K562 (cell line): ENCODE measurements around the gene GANAB. TPM values are rescaled to one million over a fixed set of nuclear protein-coding genes. Genes with fewer than 3 reads are reported as not detected.

Source experiments
- CEBPB ChIP-seq: fragments of 450-650 bp; IDR thresholded peaks from 2 replicates; pipeline ENCODE4 v1.6.1; 2016; ENCODE audit warnings: missing genetic modification characterization, missing compliant biosample characterization
- DMBX1 ChIP-seq: fragments of 250-450 bp; sonication (Bioruptor Pico); IDR thresholded peaks from 2 replicates; pipeline ENCODE4 v1.8.0; 2022; ENCODE audit warnings: inconsistent platforms, mild to moderate bottlenecking, moderate library complexity, borderline replicate concordance
- FOXM1 ChIP-seq, 2 experiments: fragments of 450-650 bp in 1 of 2; sonication (generic) in 1 of 2; formaldehyde crosslinking in 1 of 2; IDR thresholded peaks; 2 replicates each; pipeline versions ENCODE4 v1.6.1 to v1.9.0; 2017 to 2022; ENCODE audit warnings: low read depth in 2 of 2, mild to moderate bottlenecking in 2 of 2, missing genetic modification reagents in 1 of 2, moderate library complexity in 1 of 2
- GATAD2A ChIP-seq: fragments of 450-650 bp; IDR thresholded peaks from 2 replicates; pipeline ENCODE4 v1.6.1; 2017
- HDAC3 ChIP-seq: fragments of 450-650 bp; IDR thresholded peaks from 2 replicates; pipeline ENCODE4 v1.6.1; 2018; ENCODE audit warnings: borderline replicate concordance, mild to moderate bottlenecking, moderate library complexity; ENCODE audit not compliant: partially characterized antibody
- MAZ ChIP-seq, 2 experiments: fragments of 450-650 bp in 1 of 2; sonication (generic) in 1 of 2; formaldehyde crosslinking; IDR thresholded peaks in 1 of 2; conservative IDR thresholded peaks in 1 of 2; 2 replicates each; pipeline versions ENCODE4 v1.4.0 to v1.5.0; 2020; ENCODE audit warnings: mild to moderate bottlenecking in 1 of 2, missing genetic modification reagents in 1 of 2
- MTA3 ChIP-seq: fragments of 450-650 bp; formaldehyde crosslinking; IDR thresholded peaks from 2 replicates; pipeline ENCODE4 v1.6.1; 2017; ENCODE audit warnings: mild to moderate bottlenecking, borderline replicate concordance
- NR2C1 ChIP-seq, 2 experiments: fragments of 450-650 bp; IDR thresholded peaks; 2 replicates each; pipeline ENCODE4 v1.6.1; 2017; ENCODE audit warnings: mild to moderate bottlenecking in 2 of 2, antibody characterized with exemption in 1 of 2, inconsistent platforms in 1 of 2, missing compliant biosample characterization in 1 of 2, missing genetic modification characterization in 1 of 2
- RBM25 ChIP-seq: fragments of 200-400 bp; formaldehyde crosslinking; IDR thresholded peaks from 2 replicates; pipeline ENCODE4 v1.6.1; 2018; ENCODE audit warnings: low read length, low read depth, moderate library complexity; ENCODE audit not compliant: severe bottlenecking
- SMARCA4 ChIP-seq: fragments of 450-650 bp; IDR thresholded peaks from 2 replicates; pipeline ENCODE4 v1.6.1; 2016
- SRF ChIP-seq, 2 experiments: fragments of 250-450, 450-650 bp in 1 of 2; sonication (Bioruptor Pico) in 1 of 2; sonication (generic) in 1 of 2; formaldehyde crosslinking; IDR thresholded peaks; 2 replicates each; pipeline versions ENCODE4 v1.5.0 to v1.5.1; 2020 to 2022; ENCODE audit warnings: mild to moderate bottlenecking in 1 of 2, missing genetic modification reagents in 1 of 2
- TBP ChIP-seq: optimal IDR thresholded peaks from 2 replicates; pipeline ENCODE3; 2011; ENCODE audit warnings: low read depth, low read length, improper control_type of control experiment
- TCF3 ChIP-seq: sonication (generic); formaldehyde crosslinking; IDR thresholded peaks from 2 replicates; pipeline ENCODE4 v1.4.0; 2020; ENCODE audit warnings: mild to moderate bottlenecking, missing genetic modification reagents
- ZNF224 ChIP-seq: sonication (generic); formaldehyde crosslinking; IDR thresholded peaks from 2 replicates; pipeline ENCODE4 v1.8.0; 2022; ENCODE audit warnings: mild to moderate bottlenecking, missing genetic modification reagents
- polyA plus RNA-seq, 8 experiments: library from polyadenylated mRNA; depleted of rRNA in 4 of 8; stranded (reverse) in 5 of 8; unstranded in 3 of 8; fragments of >200 nt; fragmentation: Nextera tagmentation in 2 of 8; fragmentation: Illumina TruSeq in 1 of 8; extraction: Ambion mirVana in 2 of 8; extraction: Trizol in 1 of 8; gene quantifications; 2 replicates each; pipeline versions ENCODE4 v1.2.1 to v1.2.3, GENCODE V29; 2011 to 2014; ENCODE audit warnings: inconsistent platforms in 1 of 8, missing spikeins in 1 of 8
- total RNA-seq, 7 experiments: library from RNA; depleted of rRNA in 6 of 7; stranded (reverse); fragments of >200 nt in 6 of 7; fragmentation: Illumina TruSeq in 2 of 7; extraction: Trizol in 2 of 7; gene quantifications; 2 replicates each; pipeline versions ENCODE4 v1.2.1 to v1.2.3, GENCODE V29; 2011 to 2021; ENCODE audit warnings: low replicate concordance in 1 of 7
- TF ChIP-seq, protein P1 (sequence below): sonication (generic); formaldehyde crosslinking; IDR thresholded peaks from 2 replicates; pipeline ENCODE4 v1.8.0; 2022; ENCODE audit warnings: mild to moderate bottlenecking, missing genetic modification reagents
- TF ChIP-seq, protein P2 (sequence below): fragments of 450-650 bp; IDR thresholded peaks from 2 replicates; pipeline ENCODE4 v1.6.1; 2016; ENCODE audit warnings: antibody characterized with exemption
- TF ChIP-seq, protein P3 (sequence below): fragments of 450-650 bp; IDR thresholded peaks from 2 replicates; pipeline ENCODE4 v1.7.1; 2018; ENCODE audit warnings: mild to moderate bottlenecking, low read depth; ENCODE audit not compliant: partially characterized antibody

Gene GANAB
- total and polyA plus RNA-seq, 9 of the 15 experiments (the other 6 are each of a cell fraction or from before 2014, with no cell fraction given), result 6.5 to 284 (median 161) TPM

DNA sequence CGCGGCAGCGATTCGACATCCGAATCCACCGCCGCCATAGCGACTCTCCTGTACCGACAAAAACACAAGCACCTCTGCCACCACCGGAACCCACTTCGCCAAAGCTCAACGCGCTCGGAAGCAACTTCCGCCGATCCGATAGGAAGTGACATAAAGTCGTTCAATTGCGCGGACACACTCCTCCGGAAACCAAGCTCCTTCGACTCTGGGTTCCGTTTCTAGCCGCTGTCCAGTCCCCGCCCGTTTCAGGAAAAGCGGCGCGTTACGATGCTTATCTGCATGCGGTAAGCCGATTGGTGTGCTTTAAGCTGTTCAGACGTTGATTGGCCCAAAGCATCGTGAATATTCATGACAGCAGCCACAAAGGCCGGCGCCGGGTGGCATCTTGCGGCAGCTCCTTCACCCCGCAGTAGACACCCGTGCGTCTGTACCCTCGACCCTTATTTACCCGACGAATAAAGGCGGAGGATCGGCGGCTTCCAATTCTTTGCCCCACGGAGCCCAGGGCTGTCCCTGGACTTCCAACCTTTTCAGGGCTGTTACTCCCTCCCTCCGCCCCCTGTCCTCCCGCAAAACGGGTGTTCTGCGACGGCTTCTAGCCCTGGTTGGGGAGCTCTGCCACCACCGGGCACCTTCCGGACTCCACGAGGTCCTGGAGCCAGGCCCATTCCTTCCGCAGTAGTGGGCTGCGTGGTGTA lies 54.8 kb downstream of the GANAB start, which contains the start of gene TUT1 (continued):
- TF ChIP-seq, protein P1, sequence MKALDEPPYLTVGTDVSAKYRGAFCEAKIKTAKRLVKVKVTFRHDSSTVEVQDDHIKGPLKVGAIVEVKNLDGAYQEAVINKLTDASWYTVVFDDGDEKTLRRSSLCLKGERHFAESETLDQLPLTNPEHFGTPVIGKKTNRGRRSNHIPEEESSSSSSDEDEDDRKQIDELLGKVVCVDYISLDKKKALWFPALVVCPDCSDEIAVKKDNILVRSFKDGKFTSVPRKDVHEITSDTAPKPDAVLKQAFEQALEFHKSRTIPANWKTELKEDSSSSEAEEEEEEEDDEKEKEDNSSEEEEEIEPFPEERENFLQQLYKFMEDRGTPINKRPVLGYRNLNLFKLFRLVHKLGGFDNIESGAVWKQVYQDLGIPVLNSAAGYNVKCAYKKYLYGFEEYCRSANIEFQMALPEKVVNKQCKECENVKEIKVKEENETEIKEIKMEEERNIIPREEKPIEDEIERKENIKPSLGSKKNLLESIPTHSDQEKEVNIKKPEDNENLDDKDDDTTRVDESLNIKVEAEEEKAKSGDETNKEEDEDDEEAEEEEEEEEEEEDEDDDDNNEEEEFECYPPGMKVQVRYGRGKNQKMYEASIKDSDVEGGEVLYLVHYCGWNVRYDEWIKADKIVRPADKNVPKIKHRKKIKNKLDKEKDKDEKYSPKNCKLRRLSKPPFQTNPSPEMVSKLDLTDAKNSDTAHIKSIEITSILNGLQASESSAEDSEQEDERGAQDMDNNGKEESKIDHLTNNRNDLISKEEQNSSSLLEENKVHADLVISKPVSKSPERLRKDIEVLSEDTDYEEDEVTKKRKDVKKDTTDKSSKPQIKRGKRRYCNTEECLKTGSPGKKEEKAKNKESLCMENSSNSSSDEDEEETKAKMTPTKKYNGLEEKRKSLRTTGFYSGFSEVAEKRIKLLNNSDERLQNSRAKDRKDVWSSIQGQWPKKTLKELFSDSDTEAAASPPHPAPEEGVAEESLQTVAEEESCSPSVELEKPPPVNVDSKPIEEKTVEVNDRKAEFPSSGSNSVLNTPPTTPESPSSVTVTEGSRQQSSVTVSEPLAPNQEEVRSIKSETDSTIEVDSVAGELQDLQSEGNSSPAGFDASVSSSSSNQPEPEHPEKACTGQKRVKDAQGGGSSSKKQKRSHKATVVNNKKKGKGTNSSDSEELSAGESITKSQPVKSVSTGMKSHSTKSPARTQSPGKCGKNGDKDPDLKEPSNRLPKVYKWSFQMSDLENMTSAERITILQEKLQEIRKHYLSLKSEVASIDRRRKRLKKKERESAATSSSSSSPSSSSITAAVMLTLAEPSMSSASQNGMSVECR (CRISPR knock-in tag), result peak; percentile 92; the same call in 1 of the 2 replicates
- TF ChIP-seq ZNF224 (CRISPR knock-in tag) (no peak), RBM25 (peak; percentile 26), TBP (peak; percentile 95), SMARCA4 (0 out of 2 replicates have a peak, but pooled peaks have one; percentile 20), FOXM1 (IDR thresholded peaks at IDR 0.05; ENCODE audit: low read depth) (peak; percentile 77), FOXM1 (CRISPR knock-in tag; IDR thresholded peaks at IDR 0.05; ENCODE audit: low read depth) (no peak), TCF3 (CRISPR knock-in tag) (no peak), MAZ (CRISPR knock-in tag; conservative IDR thresholded peaks at IDR 0.05 in 1 of 2, IDR thresholded peaks at IDR 0.05 in 1 of 2) (peak; percentile 70 to 91), DMBX1 (no peak), GATAD2A (peak; percentile 55; the same call in 1 of the 2 replicates), SRF (CRISPR knock-in tag; IDR thresholded peaks at IDR 0.05) (peak in 1 of 2 experiments; percentile 80; a peak in 2 of 4 replicates), CEBPB (tag) (no peak), HDAC3 (peak; percentile 78), MTA3 (peak; percentile 96; the same call in 1 of the 2 replicates), NR2C1 (IDR thresholded peaks at IDR 0.05) (peak; percentile 82), NR2C1 (tag; IDR thresholded peaks at IDR 0.05) (peak; percentile 83)
- TF ChIP-seq, protein P2, sequence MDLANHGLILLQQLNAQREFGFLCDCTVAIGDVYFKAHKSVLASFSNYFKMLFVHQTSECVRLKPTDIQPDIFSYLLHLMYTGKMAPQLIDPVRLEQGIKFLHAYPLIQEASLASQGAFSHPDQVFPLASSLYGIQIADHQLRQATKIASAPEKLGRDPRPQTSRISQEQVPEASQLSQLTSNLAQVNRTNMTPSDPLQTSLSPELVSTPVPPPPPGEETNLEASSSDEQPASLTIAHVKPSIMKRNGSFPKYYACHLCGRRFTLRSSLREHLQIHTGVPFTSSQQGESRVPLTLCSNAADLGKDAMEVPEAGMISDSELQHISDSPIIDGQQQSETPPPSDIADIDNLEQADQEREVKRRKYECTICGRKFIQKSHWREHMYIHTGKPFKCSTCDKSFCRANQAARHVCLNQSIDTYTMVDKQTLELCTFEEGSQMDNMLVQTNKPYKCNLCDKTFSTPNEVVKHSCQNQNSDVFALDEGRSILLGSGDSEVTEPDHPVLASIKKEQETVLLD, result peak; percentile 53; the same call in 1 of the 2 replicates
- TF ChIP-seq, protein P3, sequence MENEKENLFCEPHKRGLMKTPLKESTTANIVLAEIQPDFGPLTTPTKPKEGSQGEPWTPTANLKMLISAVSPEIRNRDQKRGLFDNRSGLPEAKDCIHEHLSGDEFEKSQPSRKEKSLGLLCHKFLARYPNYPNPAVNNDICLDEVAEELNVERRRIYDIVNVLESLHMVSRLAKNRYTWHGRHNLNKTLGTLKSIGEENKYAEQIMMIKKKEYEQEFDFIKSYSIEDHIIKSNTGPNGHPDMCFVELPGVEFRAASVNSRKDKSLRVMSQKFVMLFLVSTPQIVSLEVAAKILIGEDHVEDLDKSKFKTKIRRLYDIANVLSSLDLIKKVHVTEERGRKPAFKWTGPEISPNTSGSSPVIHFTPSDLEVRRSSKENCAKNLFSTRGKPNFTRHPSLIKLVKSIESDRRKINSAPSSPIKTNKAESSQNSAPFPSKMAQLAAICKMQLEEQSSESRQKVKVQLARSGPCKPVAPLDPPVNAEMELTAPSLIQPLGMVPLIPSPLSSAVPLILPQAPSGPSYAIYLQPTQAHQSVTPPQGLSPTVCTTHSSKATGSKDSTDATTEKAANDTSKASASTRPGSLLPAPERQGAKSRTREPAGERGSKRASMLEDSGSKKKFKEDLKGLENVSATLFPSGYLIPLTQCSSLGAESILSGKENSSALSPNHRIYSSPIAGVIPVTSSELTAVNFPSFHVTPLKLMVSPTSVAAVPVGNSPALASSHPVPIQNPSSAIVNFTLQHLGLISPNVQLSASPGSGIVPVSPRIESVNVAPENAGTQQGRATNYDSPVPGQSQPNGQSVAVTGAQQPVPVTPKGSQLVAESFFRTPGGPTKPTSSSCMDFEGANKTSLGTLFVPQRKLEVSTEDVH, result peak; percentile 97
